ENCODE results near the gene ORC5. TPM values are rescaled to one million over a fixed set of nuclear protein-coding genes. Genes with fewer than 3 reads are reported as not detected.

ORC5 gene
- total and polyA plus RNA-seq, 7 donors: 8.4 to 30.8 (median 20.8) TPM

- Histone ChIP-seq H3K4me3 (no peak overlapping the region), H3K9me3 (no peaks in the 10 kb centered on the region), H3K27ac (no peak overlapping the region), H3K27me3 (no peaks in the 10 kb centered on the region), H3K4me1 (no peaks in the 10 kb centered on the region), H3K36me3 (peaks cover 0 to 17% (median under 1%) of the 10 kb centered on the region in 4 donors)
- no peak for TF ChIP-seq EP300 (IDR thresholded peaks at IDR 0.05)
- TF ChIP-seq POLR2AphosphoS5 (IDR thresholded peaks at IDR 0.05): no peak
- TF ChIP-seq POLR2A (IDR thresholded peaks at IDR 0.05): no peak
- TF ChIP-seq, protein P1, sequence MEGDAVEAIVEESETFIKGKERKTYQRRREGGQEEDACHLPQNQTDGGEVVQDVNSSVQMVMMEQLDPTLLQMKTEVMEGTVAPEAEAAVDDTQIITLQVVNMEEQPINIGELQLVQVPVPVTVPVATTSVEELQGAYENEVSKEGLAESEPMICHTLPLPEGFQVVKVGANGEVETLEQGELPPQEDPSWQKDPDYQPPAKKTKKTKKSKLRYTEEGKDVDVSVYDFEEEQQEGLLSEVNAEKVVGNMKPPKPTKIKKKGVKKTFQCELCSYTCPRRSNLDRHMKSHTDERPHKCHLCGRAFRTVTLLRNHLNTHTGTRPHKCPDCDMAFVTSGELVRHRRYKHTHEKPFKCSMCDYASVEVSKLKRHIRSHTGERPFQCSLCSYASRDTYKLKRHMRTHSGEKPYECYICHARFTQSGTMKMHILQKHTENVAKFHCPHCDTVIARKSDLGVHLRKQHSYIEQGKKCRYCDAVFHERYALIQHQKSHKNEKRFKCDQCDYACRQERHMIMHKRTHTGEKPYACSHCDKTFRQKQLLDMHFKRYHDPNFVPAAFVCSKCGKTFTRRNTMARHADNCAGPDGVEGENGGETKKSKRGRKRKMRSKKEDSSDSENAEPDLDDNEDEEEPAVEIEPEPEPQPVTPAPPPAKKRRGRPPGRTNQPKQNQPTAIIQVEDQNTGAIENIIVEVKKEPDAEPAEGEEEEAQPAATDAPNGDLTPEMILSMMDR (IDR thresholded peaks at IDR 0.05): no peak
- DNase-seq: no peak
- intact Hi-C loops (cut with DNase I): no loop called here
- 45 to 71% methylated on average over 4 of the region's 4 CpGs for WGBS, 2 donors
Observed at GRCh38 chr7:104176332-104176731, 31.5 kb downstream of the ORC5 start.

DNA sequence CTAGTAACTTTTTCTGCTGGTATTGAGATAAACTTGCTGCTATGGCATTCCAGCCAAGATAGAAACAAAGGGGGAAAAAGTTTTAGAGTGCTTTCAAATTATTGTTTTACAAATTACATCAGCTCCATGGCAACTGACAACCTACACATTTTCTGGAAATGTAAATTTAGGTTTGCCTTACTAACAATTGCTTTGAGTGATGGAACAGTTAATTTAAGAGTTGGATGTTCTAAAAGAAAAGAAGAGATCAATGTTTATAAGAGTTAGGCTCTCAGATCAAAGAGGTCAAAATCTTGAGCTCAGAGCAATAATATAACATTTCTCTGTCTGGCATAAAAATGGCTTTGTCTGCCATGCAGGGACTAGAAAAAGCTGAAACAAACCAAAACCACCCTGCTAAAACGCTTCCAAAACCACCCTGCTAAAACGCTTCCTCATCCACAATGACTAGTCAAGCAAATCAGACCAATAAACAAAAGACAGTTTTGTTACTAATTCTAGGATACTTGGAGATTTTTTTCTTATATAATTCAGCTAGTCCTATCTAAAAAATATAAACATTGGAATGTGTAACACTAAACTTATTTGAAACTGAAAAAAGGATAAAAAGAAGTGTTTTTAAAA, 32.3 kb downstream of the ORC5 start:
- Histone ChIP-seq H3K27ac (no peak overlapping the region), H3K9me3 (no peaks in the 10 kb centered on the region), H3K4me1 (no peaks in the 10 kb centered on the region), H3K36me3 (peaks cover 0 to 11% (median 0%) of the 10 kb centered on the region in 4 donors), H3K27me3 (no peaks in the 10 kb centered on the region), H3K4me3 (no peak overlapping the region)
- 9 to 24% methylated on average over 2 of the region's 2 CpGs for WGBS, 2 donors
- intact Hi-C loops (cut with DNase I): no loop called here
- no peak for TF ChIP-seq POLR2AphosphoS5 (IDR thresholded peaks at IDR 0.05)
- TF ChIP-seq, protein P1 (IDR thresholded peaks at IDR 0.05): no peak
- TF ChIP-seq POLR2A (IDR thresholded peaks at IDR 0.05): no peak
- TF ChIP-seq EP300 (IDR thresholded peaks at IDR 0.05): no peak
- no peak for DNase-seq

GRCh38 chr7:104174798-104175197, 33.0 kb downstream of the ORC5 start:
- Histone ChIP-seq H3K27me3 (no peaks in the 10 kb centered on the region), H3K27ac (no peak overlapping the region), H3K4me1 (no peaks in the 10 kb centered on the region), H3K36me3 (peaks cover 0 to 11% (median 0%) of the 10 kb centered on the region in 4 donors), H3K9me3 (no peaks in the 10 kb centered on the region), H3K4me3 (no peak overlapping the region)
- 14 to 63% methylated on average over 2 of the region's 2 CpGs for WGBS, 2 donors
- TF ChIP-seq, protein P1 (IDR thresholded peaks at IDR 0.05): no peak
- TF ChIP-seq POLR2A (IDR thresholded peaks at IDR 0.05) (no peak), POLR2AphosphoS5 (IDR thresholded peaks at IDR 0.05) (no peak), EP300 (IDR thresholded peaks at IDR 0.05) (no peak)
- intact Hi-C loops (cut with DNase I): no loop called here
- DNase-seq: no peak

DNA sequence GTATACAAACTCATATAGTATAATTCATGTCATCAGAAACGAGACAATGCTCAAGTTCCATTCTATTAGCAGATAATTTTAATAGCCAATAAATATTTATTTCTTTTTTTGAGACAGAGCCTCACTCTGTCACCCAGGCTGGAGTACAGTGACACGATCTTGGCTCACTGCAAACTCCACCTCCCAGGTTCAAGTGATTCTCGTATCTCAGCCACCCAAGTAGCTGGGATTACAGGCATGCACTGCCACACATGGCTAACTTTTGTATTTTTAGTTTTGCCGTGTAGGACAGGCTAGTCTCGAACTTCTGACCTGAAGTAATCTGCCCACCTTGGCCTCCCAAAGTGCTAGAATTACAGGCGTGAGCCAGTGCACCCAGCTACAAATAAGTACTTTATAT, 45.7 kb downstream of the ORC5 start:
- Histone ChIP-seq H3K4me3 (no peak overlapping the region), H3K36me3 (peaks cover 0 to 50% (median 2%) of the 10 kb centered on the region in 4 donors), H3K27ac (no peak overlapping the region), H3K4me1 (no peaks in the 10 kb centered on the region), H3K9me3 (no peaks in the 10 kb centered on the region), H3K27me3 (no peaks in the 10 kb centered on the region)
- intact Hi-C loops (cut with DNase I): no loop called here
- no peak for TF ChIP-seq EP300 (IDR thresholded peaks at IDR 0.05)
- no peak for TF ChIP-seq POLR2AphosphoS5 (IDR thresholded peaks at IDR 0.05)
- TF ChIP-seq POLR2A (IDR thresholded peaks at IDR 0.05): no peak
- TF ChIP-seq, protein P1 (IDR thresholded peaks at IDR 0.05): no peak
- 85 to 88% methylated on average over 6 of the region's 6 CpGs for WGBS, 2 donors
- DNase-seq: no peak

- Histone ChIP-seq H3K4me1 (no peaks in the 10 kb centered on the region), H3K9me3 (no peaks in the 10 kb centered on the region), H3K27me3 (no peaks in the 10 kb centered on the region), H3K27ac (no peak overlapping the region), H3K36me3 (peaks cover 0 to 42% (median 2%) of the 10 kb centered on the region in 4 donors), H3K4me3 (no peak overlapping the region)
- intact Hi-C loops (cut with DNase I): no loop called here
- TF ChIP-seq POLR2A (IDR thresholded peaks at IDR 0.05): no peak
- no peak for TF ChIP-seq EP300 (IDR thresholded peaks at IDR 0.05)
- TF ChIP-seq, protein P1 (IDR thresholded peaks at IDR 0.05): no peak
- no peak for TF ChIP-seq POLR2AphosphoS5 (IDR thresholded peaks at IDR 0.05)
- WGBS, 2 donors: 92 to 96% methylated on average over 3 of the region's 3 CpGs
- DNase-seq: no peak
Observed at GRCh38 chr7:104161244-104161643, 46.6 kb downstream of the ORC5 start.
